ENCODE measurements around the gene SLC9A9.

DNA sequence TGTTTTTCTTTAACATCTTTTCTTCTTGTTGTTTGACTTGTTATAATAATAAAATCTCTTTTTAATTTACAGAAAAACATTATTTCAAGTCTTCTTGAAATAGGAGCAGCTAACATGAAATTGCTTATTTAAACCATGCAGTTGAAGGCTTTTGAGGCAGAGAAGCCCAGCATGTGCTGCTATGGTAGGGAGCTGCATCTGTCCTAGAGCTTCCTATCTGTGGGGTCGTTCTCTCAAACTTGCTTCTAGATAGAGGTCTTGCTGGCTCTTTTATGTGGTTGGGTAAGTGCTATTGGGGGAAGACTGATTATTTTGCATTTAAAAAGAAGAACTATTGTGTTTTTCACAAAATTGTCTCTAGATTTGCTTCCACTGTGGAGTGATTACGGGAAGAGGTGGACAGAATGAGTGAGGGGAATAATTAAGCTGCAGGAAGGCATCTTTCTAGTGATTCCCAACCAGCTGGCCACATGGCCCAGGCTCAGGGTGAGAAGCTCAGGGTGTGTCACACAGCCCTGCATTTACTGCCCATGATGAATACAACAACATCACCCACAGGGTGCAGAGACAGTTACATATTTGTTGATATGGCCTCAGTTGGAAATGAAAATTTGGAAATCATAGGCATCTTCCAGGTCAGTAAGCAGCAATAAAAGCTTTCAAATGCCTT is 630.0 kb downstream of the SLC9A9 start:
- TF ChIP-seq, protein P1, sequence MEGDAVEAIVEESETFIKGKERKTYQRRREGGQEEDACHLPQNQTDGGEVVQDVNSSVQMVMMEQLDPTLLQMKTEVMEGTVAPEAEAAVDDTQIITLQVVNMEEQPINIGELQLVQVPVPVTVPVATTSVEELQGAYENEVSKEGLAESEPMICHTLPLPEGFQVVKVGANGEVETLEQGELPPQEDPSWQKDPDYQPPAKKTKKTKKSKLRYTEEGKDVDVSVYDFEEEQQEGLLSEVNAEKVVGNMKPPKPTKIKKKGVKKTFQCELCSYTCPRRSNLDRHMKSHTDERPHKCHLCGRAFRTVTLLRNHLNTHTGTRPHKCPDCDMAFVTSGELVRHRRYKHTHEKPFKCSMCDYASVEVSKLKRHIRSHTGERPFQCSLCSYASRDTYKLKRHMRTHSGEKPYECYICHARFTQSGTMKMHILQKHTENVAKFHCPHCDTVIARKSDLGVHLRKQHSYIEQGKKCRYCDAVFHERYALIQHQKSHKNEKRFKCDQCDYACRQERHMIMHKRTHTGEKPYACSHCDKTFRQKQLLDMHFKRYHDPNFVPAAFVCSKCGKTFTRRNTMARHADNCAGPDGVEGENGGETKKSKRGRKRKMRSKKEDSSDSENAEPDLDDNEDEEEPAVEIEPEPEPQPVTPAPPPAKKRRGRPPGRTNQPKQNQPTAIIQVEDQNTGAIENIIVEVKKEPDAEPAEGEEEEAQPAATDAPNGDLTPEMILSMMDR (IDR thresholded peaks at IDR 0.05), result no peak
- TF ChIP-seq EZH2 (IDR thresholded peaks at IDR 0.05), result no peak
- TF ChIP-seq EZH2phosphoT487 (IDR thresholded peaks at IDR 0.05), result no peak

All from neural progenitor cell (in vitro differentiated cells).